Activated CD8-positive, alpha-beta memory T cell treated with anti-CD3 and anti-CD28 coated beads, Interleukin-2, amount 50 U/mL, for 1 hour (primary cell): ENCODE data around the gene GASK1A.

Experiments
- DNase-seq: peaks from one replicate; pipeline ENCODE4 v3.0.0-alpha.2; 2020; ENCODE audit errors: extremely low read depth

Gene GASK1A

GRCh38 chr3:43013256-43013655, 34.1 kb downstream of the GASK1A start:
- DNase-seq = no peak

DNA sequence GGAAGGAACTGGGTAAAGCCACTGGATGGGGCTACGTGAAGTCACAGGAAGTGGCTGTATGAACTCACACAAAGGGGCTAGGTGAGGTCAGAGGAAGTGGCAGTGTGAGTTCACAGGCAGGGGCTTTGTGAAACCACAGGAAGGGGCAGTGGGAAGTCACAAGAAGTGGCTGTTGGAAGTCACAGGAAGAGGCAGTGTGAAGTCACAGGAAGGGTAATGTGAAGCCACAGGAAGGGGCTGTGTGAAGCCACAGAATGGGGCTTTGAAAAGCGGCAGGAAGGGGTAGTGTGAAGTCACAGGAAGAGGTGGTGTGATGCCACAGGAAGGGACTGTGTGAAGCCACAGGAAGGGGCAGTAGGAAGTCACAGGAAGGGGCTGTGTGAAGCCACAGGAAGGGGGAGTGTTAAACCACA, 34.6 kb downstream of the GASK1A start:
- DNase-seq = no peak

DNA sequence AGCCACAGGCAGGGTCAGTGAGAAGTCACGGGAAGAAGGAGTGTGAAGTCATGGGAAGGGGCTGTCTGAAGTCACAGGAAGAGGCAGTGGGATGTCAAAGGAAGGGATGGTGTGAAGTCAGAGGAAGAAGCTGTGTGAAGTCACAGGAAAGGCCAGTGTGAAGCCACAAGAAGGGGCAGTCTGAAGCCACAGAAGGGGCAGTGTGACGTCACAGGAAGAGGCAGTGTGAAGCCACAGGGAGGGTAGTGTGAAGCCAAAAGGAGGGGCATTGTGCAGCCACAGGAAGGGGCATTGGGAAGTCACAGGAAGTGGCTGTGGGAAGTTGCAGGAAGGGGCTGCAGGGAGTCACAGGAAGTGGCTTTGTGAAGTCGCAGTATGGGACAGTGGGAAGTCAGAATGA, 35.1 kb downstream of the GASK1A start:
- DNase-seq = no peak

DNA sequence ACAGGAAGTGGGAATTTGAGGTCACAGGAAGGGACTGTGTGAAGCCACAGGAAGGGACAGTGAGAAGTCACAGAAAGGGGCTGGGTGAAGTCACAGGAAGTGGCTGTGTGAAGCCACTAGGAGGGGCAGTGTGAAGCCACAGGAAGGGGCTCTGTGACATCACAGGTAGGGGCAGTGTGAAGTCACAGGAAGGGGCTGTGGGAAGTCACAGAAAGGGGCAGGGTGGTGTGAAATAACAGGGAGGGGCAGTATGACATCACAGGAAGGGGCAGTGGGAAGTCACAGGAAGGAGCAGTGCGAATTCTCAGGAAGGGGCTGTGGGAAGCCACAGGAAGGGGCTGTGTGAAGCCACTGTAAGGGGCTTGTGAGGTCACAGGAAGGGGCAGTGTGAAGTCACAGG, 35.8 kb downstream of the GASK1A start:
- DNase-seq = no peak

DNA sequence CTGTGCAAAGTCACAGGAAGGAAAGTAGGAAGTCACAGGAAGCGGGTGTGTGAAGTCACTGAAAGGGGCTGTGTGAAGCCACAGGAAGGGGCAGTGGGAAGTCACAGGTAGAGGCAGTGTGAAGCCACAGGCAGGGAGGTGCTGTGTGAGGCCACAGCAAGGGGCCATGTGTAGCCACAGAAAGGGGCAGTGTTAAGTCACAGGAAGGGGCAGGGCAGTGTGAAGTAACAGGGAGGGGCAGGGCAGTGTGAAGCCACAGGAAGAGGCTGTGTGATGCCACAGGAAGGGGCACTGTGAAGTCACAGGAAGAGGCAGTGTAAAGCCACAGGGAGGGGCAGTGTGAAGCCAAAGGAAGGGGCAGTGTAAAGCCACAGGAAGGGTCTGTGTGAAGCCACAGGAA, 36.5 kb downstream of the GASK1A start:
- no peak for DNase-seq

DNA sequence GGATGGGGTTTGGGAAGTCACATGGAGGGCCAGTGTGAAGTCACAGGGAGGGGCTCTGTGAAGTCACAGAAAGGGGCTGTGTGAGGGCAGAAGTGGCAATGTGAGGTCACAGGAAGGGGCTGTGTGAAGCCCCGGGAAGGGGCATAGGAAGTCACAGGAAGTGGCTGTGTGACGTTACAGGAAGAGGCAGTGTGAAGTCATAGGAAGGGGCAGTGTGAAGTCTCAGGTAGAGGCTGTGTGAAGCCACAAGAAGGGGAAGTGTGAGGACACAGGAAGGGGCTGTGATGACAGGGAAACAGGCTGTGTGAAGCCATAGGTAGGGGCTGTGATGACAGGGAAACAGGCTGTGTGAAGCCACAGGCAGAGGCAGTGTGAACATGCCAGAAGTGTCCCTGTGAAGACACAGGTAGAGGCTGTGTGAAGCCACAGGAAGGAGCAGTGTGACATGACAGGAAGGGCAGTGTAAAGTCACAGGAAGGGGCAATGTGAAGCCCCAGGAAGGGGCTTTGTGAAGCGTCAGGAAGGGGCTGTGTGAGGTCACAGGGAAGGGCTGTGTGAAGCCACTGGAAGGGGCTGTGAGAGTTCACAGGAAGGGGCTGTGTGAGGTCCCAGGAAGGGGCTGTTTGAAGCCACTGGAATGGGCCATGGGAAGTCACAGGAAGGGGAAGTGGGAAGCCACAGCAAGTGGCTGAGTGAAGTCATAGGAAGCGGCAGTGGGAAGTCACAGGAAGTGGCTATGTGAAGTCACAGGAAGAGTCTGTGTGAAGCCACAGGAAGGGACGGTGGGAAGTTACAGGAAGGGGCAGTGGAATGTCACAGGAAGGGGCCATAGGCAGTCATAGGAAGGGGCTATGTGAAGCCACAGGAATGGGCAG, 37.1 kb downstream of the GASK1A start:
- DNase-seq = no peak

- DNase-seq = no peak
Measured at GRCh38 chr3:43017004-43017403, 37.9 kb downstream of the GASK1A start.

GRCh38 chr3:43017593-43018195, 38.6 kb downstream of the GASK1A start:
- DNase-seq = no peak

GRCh38 chr3:43018246-43018645, 39.1 kb downstream of the GASK1A start:
- DNase-seq = no peak

DNA sequence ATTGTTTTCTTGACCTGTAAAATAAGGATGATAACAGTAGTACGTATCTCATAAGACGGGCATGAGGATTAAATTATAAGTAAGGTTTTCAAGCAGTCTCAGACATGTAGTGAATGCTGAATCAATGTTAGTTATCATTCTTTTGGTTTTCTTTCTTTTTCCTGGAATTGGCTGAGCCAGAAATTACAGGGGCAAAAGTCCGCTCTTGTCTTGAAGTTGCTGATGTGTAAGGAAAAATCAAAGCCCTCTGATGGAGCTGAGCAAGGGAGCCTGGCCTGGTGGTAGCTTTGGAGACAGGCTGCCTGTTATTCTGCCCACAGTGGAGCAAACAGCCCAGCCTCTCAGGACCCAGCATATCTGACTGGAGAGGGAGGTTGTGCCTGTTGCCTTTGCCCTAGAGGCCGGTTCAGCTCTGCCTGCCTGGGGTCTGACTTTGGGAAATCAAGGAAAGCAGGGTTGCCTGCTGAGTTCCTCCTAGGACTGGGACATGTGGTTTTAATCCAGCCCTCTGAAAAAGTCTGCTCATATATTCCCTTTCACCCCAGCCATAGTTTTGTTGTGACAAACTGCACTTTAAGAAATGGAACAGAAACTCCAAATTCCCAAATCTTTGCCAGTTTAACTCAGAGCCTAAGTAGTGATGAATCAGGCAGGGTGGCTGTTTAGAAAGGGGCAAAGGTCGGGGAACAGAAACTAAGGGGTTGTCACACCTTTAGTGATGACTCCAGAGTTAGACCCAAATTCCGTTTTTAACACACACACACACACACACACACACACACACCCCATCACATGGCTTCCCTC, 40.1 kb downstream of the GASK1A start:
- no peak for DNase-seq

DNA sequence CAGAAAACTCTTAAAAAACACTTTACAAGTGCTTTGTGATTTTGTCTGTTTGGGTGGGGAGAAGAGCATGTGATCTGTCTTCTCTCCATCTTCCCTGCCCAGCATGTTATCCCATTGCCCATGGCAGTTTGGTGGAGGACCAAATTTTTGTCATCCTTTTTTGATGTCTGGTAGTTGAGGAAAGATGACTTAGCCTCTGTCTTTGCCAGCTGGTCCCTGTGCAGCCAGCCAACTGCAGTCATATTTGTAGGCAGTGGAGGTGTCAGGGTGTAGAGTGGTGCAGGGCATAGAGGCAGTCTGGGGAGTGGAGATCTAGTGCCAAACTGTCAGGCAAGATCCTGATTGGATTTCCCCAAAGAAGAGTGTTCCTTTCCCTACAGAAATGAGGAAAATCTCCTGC, 40.7 kb downstream of the GASK1A start:
- no peak for DNase-seq

DNA sequence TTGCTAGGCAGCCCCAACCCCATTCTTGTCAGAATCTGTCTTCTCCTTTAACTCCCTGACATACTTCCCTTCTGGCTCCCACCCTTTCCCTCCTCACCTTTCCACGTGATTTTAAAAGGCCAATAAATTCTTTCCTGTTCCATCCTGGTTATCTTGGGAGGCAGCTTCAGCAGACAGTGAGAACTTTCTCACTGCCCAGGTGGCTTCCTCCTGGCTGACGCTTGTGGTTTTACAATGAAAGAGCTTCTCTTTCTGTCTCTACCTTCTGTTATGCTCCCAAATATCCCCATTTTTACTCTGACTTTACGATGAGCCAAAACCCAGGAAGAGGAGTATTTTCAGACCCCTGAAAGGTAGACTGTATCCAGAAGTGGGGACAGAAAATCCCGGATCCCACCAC, 42.1 kb downstream of the GASK1A start:
- no peak for DNase-seq

DNA sequence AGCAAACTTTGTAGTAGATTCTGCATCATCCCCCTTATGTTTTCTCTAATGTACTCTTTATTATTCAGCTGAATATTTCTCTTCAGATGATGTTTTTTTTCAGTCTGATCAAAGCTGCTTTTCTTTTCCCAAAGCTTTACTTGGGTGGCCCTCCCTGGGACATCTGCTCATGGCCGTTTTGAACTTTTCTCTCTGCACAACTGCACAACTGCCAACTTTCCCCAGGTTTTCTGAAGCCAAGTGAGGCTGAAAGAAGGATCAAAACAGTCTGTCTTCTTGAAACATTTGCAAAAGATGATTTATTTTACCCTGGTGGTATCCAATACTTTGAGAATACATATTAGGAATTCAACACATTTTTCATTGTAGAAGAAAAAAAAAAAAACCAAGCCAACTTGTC, 43.0 kb downstream of the GASK1A start:
- DNase-seq = no peak

GRCh38 chr3:43023066-43023465, 44.0 kb downstream of the GASK1A start:
- DNase-seq = no peak

DNA sequence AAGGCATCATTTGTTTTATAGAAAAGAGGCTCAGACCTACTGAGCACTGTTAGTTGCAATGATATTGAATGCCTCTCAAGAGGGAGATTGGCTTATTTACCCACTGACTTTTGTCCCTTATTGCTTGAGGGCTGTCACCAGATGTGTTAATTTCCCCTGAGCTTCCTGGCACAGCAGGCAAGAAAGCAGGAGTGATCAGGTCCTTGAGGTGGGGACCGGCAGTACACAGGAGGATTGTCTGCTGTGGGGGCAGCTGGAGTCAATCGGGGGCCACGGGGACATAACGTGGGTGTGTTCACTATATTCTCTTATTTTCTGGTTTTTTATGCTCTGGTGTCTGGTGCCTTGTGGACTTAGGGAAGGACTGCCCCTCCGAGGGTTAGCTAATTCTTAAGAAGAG, 44.6 kb downstream of the GASK1A start:
- no peak for DNase-seq

DNA sequence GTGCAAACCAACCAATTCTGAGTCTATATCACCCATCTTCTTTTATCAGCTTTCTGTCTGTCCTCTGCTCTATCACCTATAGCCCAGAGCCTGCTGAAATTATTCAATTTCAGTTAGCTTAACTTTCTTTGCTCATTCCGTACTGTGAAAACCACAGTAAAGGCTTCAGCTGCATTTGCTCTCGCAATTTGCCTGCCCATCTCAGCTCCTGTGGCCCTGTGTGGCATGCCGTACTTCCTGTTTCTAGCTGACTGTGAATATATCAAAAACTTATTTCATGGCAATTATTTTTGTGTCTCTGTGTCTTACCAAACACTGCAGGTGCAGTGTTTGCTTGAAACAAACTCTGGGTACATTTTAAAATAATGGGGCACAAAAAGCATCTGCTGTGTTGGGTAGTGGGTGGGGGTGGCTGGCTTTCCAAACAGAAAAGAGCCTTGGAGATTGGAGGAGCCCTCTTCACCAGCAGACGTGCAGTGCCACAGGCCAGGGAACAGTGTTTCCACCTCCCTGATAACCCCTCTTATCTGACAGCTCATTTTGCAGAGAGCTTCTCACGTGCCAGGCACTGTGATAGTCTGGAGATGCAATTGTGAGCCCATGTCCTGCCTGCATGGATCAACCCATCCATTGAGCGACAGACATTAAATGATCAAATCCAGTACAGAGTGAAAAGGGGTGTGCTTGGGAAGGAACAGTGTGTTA, 45.2 kb downstream of the GASK1A start:
- DNase-seq = no peak

DNA sequence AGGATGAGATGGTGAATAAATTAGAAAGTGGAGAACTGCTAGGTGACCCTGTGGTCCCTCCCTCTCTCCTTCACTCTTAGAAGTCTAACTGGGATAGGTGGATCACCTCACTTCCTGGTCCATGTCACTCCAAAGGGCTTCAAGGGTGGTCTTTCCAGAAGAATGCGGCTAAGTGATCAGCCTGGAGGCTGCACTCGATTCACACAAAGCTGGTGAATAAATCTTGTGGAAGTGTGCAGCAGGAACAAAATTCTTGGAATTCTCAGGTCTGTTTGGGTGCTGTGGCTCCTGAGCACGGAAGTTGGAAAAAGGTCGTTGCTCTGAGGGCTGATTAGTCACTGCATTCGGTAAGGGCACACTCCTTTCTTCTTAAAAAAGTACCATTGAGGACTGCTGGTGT, 46.3 kb downstream of the GASK1A start:
- no peak for DNase-seq

- DNase-seq = no peak
Measured at GRCh38 chr3:43028001-43028400, 48.9 kb downstream of the GASK1A start.

DNA sequence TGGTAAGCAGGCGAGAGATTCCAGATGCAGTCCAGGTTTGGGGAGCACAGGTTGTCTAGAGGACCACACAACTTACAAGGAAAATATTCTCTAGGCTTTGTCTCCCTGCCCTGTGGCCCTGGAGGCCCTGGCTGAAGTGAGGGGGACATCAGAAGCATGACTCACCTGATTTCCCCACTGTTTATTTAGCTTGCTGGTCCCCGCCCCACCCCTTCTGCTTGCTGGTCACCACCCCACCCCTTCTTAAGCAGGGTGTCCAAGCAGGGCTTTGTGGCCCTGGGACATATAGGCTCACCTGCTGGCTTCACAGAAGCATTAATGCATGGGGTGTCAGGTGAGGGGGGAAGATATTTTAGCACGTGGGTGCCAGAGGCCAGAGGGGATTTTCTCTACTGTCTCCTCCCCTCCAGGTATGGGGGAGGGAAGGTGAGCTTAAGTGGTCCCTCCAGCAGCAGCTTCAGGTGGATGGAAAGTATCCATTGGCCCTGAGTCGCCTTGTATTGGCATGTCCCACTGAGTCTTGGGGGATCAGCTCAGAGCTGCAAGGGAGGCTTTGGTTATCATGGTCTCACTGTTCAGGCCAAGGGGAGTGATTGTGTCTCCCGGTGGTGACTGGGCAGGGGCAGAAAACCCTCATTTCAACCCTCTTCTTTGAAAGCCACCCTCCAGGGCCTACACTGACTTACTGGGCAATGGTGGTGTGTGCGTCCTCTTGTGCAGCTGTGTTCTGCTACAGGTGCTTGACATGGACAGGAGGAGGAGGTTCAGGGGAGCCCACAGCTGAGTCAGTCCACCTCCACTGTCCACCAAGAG, 49.8 kb downstream of the GASK1A start:
- DNase-seq = no peak

DNA sequence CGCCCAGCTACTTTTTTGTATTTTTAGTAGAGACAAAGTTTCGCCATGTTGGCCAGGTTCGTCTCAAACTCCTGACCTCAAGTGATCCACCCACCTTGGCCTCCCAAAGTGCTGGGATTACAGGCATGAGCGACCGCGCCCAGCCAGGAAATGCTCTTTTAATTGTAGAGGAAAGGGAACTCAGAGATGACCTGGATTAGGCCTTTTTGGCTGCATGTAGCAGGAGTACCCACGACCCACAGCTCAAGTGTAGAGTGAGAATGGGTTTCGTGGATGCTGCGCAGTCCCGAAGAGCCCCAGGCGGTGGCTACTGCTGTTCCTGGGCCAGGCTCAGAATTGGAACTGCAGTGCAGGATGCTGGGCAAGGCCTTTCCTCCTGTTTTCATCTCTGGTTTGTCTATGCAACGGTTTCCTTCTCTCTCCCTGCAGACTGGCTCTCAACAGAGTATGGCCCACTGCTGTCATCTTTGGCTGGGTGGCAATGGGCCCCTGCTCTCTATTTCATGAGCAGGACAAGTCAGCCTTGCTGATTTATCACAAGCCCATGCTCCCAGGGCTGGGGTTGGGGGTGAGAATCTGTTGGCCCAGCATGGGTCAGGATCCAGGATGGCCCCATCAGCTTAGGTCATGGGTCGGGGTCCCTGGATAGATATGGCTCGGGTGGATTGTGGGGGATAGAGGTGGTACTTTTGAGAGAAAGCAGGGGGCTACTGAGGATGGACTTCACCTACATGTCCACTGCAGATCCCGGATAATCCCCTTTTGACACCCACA, 51.2 kb downstream of the GASK1A start:
- DNase-seq = no peak
